22Rv1 (cell line): ENCODE measurements around the gene ISCA2.

Experiments
- H3K27ac ChIP-seq: fragments of 450-650 bp; 2 replicates; pipeline ENCODE4 v1.5.1; 2017
- ZFX ChIP-seq: fragments of 450-650 bp; IDR thresholded peaks from 2 replicates; pipeline ENCODE4 v1.6.1; 2017; ENCODE audit warnings: antibody characterized with exemption, borderline replicate concordance
- TF ChIP-seq, protein P1 (sequence below): fragments of 450-650 bp; IDR thresholded peaks from 2 replicates; pipeline ENCODE4 v1.5.1; 2017; ENCODE audit warnings: mild to moderate bottlenecking

ISCA2 gene

DNA sequence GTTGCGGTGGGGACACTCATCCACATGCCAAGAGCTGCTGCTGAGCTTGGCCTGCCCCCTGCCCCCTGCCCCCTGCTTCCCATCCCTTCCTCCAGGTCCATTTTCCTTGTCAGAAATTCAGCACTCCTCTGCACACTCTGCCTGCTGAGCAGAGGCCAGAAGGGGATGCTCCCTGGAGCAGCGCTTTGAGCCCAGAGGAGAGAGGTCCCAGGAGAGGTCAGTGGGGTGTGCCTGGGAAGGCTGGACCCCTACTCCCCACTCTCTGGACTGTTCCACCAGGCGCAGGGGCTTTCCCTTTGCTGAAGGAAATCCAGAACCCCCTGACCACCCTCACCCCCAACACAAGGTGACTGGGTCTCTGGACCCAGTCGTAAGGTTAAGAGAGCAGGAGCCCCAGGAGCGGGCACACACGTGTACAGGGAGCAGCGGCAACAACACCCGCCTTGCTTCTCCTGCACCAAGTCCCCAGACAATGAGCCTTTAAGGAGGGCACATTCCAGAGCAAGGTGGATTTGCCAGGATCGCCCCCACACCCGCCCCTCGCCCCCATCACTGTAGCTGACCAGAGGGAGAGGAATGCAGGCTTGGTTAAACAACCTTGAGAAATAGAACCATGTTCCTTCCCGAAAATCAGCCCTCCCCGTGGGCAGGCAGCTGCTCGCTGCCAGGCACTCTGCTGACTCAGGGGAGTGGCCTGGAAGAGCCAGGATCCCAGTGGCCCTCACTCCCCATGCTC, 30.7 kb downstream of the ISCA2 start:
- H3K27ac ChIP-seq, result no peak overlapping the region
- TF ChIP-seq ZFX, result no peak
- TF ChIP-seq, protein P1, sequence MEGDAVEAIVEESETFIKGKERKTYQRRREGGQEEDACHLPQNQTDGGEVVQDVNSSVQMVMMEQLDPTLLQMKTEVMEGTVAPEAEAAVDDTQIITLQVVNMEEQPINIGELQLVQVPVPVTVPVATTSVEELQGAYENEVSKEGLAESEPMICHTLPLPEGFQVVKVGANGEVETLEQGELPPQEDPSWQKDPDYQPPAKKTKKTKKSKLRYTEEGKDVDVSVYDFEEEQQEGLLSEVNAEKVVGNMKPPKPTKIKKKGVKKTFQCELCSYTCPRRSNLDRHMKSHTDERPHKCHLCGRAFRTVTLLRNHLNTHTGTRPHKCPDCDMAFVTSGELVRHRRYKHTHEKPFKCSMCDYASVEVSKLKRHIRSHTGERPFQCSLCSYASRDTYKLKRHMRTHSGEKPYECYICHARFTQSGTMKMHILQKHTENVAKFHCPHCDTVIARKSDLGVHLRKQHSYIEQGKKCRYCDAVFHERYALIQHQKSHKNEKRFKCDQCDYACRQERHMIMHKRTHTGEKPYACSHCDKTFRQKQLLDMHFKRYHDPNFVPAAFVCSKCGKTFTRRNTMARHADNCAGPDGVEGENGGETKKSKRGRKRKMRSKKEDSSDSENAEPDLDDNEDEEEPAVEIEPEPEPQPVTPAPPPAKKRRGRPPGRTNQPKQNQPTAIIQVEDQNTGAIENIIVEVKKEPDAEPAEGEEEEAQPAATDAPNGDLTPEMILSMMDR, result no peak

DNA sequence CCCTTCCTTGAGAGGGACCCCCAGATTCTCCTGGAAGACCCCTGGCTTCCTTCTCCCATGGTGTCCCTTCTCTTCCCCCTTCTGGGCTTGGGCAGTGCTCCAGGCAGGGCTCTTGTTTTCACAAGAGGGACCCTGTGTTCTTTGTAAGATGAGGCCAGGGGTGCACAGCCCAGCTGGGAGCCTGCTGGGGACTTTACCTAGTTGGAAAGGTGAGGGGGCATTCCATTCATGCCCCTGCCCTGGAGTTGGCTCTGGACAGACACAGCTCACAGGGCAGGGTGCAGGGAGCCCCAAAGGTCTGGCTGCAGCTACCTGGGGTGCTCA, 31.2 kb downstream of the ISCA2 start:
- TF ChIP-seq, protein P1, result no peak
- TF ChIP-seq ZFX, result no peak

DNA sequence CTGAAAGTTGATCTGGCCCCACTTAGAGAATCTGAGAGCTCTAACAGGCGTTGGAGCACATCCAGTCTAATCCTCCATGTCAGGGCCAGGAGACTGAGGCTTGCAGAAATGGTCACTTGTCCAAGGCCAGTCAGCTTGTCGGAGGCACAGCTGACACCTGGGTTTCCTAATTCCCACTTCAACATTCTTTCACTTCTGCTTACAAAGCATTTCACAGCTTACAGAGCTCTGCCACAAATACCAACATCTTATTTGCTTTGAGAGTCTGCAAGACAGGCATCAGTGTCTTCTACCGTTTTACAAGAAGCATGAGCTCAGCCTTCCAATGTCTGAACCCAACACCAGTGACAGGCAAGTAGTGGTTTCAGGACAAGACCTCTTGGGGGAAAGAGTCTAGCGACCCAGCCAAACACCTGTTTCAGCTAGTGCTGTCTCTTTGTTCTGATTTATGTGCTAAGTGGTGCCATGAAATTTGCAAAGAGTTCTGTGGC, 31.8 kb downstream of the ISCA2 start:
- no peak overlapping the region for H3K27ac ChIP-seq
- TF ChIP-seq ZFX, result no peak
- TF ChIP-seq, protein P1, result no peak

More for the DNA sequence above, 31.2 kb downstream of the ISCA2 start:
- H3K27ac ChIP-seq, result no peak overlapping the region

DNA sequence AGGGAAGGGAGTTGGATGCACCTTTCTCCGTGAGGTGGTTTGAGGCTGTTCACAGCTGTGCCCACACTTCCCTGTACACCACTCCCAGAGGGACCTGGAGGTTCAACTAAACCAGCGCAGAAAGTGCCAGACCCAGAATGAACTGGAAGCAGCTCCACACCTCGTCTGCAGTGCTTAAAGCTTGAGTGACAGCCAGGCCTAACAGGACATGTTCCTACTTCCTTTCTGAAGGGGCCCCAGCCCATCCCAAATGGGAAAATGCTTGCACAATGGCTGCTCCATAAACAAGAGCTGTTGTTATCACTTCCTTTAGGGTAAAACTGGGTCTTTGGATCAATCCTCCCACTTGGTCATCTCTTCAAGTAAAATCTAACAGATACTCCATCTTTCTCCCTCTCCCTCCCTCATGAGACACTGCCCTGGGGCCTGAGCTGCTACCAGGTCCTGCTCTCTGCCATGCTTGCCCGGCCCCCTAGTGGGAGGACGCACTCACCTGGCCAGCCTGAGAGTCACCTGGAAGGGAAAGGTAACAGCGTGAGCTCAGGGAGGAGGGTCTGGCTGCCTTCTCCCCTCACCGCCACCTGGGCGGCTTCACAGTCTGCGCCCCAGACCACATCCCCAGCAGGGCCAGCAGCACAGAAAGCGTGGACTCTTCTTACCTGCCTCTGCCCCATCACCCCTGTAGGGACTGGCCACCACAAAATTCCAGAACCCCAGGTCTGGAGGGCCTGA, 33.5 kb downstream of the ISCA2 start:
- TF ChIP-seq ZFX, result no peak
- TF ChIP-seq, protein P1, result no peak
- H3K27ac ChIP-seq, result no peak overlapping the region

DNA sequence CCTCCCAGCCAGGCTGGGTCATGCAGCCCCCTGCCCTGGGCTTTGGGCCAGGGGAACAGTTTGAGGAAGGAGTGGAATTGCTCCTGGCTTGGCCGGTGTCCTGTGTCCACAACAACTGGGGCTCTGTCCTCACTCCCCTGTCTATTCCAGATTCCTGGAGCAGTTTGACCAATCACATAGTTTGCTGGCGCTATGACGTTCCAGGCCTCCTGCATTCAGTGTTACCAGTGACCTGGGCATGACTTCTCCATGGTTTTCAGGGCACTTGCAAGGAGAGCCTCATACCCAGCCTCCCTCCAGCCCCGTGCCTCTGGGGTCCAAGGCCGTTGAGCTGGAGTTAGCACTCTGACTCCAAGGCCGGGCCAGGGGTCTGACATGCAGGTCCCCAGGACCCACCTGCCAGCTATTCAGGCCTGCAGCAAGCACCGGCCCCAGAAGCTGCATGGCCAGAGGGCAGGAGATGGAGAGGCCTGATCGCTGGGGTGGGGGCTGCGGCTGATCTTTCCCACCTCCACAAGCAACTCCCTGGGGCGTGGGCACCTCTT, 34.2 kb downstream of the ISCA2 start:
- no peak for TF ChIP-seq ZFX
- TF ChIP-seq, protein P1, result no peak

DNA sequence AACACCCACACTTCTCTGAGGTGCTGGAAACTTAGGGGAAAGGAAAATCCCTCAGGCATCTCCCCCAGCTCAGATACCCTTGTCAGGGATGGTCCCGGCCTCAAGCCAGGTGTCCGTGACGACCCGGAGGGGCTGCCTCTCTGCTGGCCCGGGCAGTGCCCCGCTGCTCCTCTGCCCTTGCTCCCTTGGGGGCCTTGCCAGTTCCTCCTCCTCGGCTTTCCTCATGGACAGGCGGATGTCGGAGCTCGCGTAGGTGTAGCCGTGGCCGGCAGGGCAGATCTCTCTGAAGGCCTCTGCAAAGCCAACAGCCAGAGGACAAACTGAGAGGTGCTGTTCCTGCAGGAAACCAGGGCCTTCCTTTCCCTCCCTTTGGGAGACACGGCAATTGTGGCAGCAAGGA, 34.8 kb downstream of the ISCA2 start:
- no peak overlapping the region for H3K27ac ChIP-seq

More for the DNA sequence above, 34.2 kb downstream of the ISCA2 start:
- no peak overlapping the region for H3K27ac ChIP-seq

More for the DNA sequence above, 34.8 kb downstream of the ISCA2 start:
- TF ChIP-seq ZFX, result no peak
- TF ChIP-seq, protein P1, result no peak
